ENCODE data around the gene MERTK. TPM values are rescaled to one million over a fixed set of nuclear protein-coding genes. Genes with fewer than 3 reads are reported as not detected.
A peak's percentile ranks its signal among the peaks of the same experiment; 100 is the strongest.

MERTK gene
- total RNA-seq, 4 donors from 2014 or later = 3.4 to 9.7 (median 4.9) TPM

GRCh38 chr2:112045446-112046014, 147.1 kb downstream of the MERTK start:
- TF ChIP-seq POLR2A (IDR thresholded peaks at IDR 0.05) (no peak), CTCF (IDR thresholded peaks at IDR 0.05) (no peak)
- no peak for DNase-seq (ENCODE audit: low spot score in 2 of 2)
- no peak overlapping the region for H3K4me3 ChIP-seq (ENCODE audit: low read depth, poor library complexity, severe bottlenecking)
- intact Hi-C loops (cut with DNase I; ENCODE audit: low total_unique reads) = loop anchor here (5.0 kb wide), 1 partner anchor 148 kb away; the partner anchor contains the start of gene MERTK

GRCh38 chr2:112046231-112046630, 147.8 kb downstream of the MERTK start:
- intact Hi-C loops (cut with DNase I; ENCODE audit: low total_unique reads) = loop anchor here (5.0 kb wide), 1 partner anchor 149 kb away; the partner anchor contains the start of gene MERTK
- no peak for DNase-seq (ENCODE audit: low spot score in 2 of 2)
- H3K4me3 ChIP-seq (ENCODE audit: low read depth, poor library complexity, severe bottlenecking) = no peak overlapping the region
- TF ChIP-seq POLR2A (IDR thresholded peaks at IDR 0.05) (no peak), CTCF (IDR thresholded peaks at IDR 0.05) (no peak)

- intact Hi-C loops (cut with DNase I; ENCODE audit: low total_unique reads) = loop anchor here (5.0 kb wide), 1 partner anchor 150 kb away; the partner anchor contains the start of gene MERTK
- H3K4me3 ChIP-seq (ENCODE audit: low read depth, poor library complexity, severe bottlenecking) = no peak overlapping the region
- no peak for DNase-seq (ENCODE audit: low spot score in 2 of 2)
- 84 to 88% methylated on average over 7 of the region's 7 CpGs for WGBS, 2 donors
- no peak for TF ChIP-seq CTCF (IDR thresholded peaks at IDR 0.05)
- TF ChIP-seq POLR2A (IDR thresholded peaks at IDR 0.05) = no peak
Measured at GRCh38 chr2:112047537-112048235, 149.3 kb downstream of the MERTK start.

GRCh38 chr2:112048236-112048592, 149.8 kb downstream of the MERTK start:
- no peak for TF ChIP-seq POLR2A (IDR thresholded peaks at IDR 0.05)
- TF ChIP-seq CTCF (IDR thresholded peaks at IDR 0.05) = no peak
- 47 to 79% methylated on average over 4 of the region's 4 CpGs for whole genome bisulfite sequencing, 2 donors
- intact Hi-C loops (cut with DNase I; ENCODE audit: low total_unique reads) = loop anchor here (5.0 kb wide), 1 partner anchor 151 kb away; the partner anchor contains the start of gene MERTK
- H3K4me3 ChIP-seq (ENCODE audit: low read depth, poor library complexity, severe bottlenecking) = no peak overlapping the region
- no peak for DNase-seq (ENCODE audit: low spot score in 2 of 2)

- intact Hi-C loops (cut with DNase I; ENCODE audit: low total_unique reads) = loop anchor here (5.0 kb wide), 1 partner anchor 152 kb away; the partner anchor contains the start of gene MERTK
- DNase-seq (ENCODE audit: low spot score in 2 of 2) = peak in 1 of 2 donors; percentile 52
- 15 to 26% methylated on average over 3 of the region's 3 CpGs for WGBS, 2 donors
- no peak overlapping the region for H3K4me3 ChIP-seq (ENCODE audit: low read depth, poor library complexity, severe bottlenecking)
- no peak for TF ChIP-seq POLR2A (IDR thresholded peaks at IDR 0.05)
- TF ChIP-seq CTCF (IDR thresholded peaks at IDR 0.05) = peak in 1 of 3 donors; percentile 83
Measured at GRCh38 chr2:112048887-112049286, 150.5 kb downstream of the MERTK start.
